T-helper 2 cell treated with Interferon-gamma antibody and Interleukin-4, amounts not matched to agents 100 ng/mL and 5 ng/mL, for 36 hours (primary cell): Measurements from ENCODE around the gene KDM5A. TPM values are rescaled to one million over a fixed set of nuclear protein-coding genes. Genes with fewer than 3 reads are reported as not detected.
"Not testable (repeated sequence)": the region's sequence is repeated elsewhere in the genome, so short reads cannot be mapped to it uniquely, and the experiment has no call there.

Source experiments
- intact Hi-C: fragments of 100-400 bp; cut with micrococcal nuclease; formaldehyde crosslinking; loops from one replicate; pipeline ENCODE4 v1.15.1; 2023
- total RNA-seq: library from RNA; stranded (reverse); gene quantifications from 2 replicates; pipeline ENCODE4 v1.2.3, GENCODE V29; 2022

Gene KDM5A
- total RNA-seq, 1 donor from 2014 or later = 89.5 TPM

- intact Hi-C loops = no loop called here
Observed at GRCh38 chr12:241266-241665, 147.9 kb downstream of the KDM5A start.

- intact Hi-C loops = no loop called here
Observed at GRCh38 chr12:240566-240965, 148.6 kb downstream of the KDM5A start.

GRCh38 chr12:238736-239398, 150.3 kb downstream of the KDM5A start:
- intact Hi-C loops = no loop called here

GRCh38 chr12:238116-238515, 151.0 kb downstream of the KDM5A start:
- intact Hi-C loops = no loop called here

- intact Hi-C loops = no loop called here
Observed at GRCh38 chr12:237026-237815, 151.9 kb downstream of the KDM5A start.

- intact Hi-C loops = no loop called here
Observed at GRCh38 chr12:236445-236844, 152.7 kb downstream of the KDM5A start.

DNA sequence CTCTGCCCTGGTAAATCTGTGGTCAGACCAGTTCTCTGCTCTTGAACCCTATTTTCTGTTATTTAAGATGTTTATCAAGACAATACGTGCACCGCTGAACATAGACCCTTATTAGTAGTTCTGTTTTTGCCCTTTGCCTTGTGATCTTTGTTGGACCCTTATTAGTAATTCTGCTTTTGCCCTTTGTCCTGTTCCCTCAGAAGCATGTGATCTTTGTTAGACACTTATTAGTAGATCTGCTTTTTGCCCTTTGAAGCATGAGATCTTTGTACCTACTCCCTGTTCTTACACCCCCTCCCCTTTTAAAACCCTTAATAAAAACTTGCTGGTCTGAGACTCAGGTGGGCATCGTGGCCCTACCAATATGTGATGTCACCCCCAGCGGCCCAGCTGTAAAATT, 153.2 kb downstream of the KDM5A start:
- intact Hi-C loops = not testable (repeated sequence)

DNA sequence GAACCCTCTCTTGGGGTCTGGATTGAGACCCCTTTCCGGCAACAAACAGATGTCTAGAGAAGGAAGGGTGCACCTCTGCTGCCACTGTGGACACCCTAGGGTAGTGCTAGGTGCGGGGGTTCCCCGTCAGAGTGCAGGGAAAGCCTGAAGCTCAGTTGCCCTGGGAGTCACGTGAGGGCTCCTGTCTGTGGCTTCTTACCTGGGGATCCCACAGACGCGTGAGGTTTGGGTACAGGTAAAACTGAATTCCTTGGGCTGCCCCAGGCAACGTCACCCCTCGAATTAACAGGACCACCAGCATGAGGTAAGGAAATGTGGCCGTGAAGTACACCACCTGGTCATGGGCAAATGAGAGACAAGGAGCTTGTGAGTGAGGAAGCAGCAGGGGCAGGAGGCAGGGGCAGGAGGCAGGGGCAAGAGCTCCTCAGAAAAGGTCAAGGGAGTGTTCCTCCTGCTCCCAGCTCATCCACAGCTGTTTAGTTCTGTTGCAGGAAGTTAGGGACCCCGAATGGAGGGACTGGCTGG, 154.2 kb downstream of the KDM5A start:
- intact Hi-C loops = no loop called here

GRCh38 chr12:234019-234418, 155.1 kb downstream of the KDM5A start:
- intact Hi-C loops = no loop called here

DNA sequence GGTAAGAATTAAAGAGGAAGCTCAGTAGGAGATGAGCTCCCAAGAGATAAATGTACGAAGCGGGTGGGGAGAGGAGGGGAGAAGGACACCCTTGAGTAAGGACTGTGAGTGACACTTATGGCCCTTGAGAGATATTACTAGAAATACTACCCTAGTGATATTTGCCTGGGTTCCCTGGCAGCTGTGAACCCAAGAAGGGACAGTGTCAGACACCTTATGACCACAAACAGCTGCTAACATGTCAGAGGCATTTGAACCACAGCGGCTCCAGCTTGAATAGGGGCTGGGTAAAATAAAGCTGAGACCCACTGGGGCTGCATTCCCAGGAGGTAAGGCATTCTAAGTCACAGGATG, 155.5 kb downstream of the KDM5A start:
- intact Hi-C loops = no loop called here

DNA sequence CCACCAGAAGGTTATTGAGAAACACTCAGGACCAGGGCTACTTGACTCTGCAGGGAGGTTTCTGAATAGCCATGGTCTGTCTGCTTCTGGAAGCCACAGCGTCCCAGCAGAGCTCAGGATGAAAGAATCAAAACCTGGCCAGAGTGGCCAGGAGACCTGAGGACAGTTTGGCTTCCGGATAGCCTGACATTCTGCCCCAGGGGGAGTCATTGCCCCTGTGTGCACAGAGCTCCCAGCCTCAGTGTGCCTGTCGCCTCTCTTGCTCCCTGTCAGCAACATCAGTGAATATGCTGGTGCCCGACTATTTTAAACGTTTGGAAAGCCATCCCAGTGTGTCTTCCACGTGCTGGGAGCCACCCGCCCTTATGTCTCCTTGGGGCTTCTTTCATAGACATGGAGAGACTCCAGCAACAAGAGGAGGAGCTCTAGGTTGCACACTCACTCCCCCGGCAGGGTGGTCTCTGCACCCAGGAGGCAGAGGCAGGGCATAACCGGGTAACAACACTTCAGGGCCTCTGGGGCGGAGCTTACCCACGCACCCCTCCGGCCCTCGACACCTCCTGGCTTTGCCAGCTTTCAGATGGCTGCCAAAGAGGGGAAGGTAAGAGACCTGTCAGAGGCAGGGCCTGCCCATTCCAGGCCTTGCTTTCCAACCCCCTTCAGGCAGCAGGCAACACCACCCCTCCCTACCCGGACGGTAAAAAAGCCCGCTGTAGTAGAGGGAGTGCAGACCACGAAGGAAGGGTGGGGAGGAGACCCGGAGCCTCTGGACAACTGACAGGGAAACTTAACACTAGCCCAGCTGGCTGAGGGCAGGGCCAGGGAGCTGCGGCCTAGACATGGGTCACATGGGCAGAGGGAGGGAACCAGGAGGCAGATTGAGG, 156.1 kb downstream of the KDM5A start:
- intact Hi-C loops = no loop called here

GRCh38 chr12:230925-231671, 158.0 kb downstream of the KDM5A start:
- intact Hi-C loops = no loop called here

Other genes with a start within 250 kb of the KDM5A start
- gene SLC6A12, start 175.2 kb downstream of the KDM5A start, total RNA-seq = not detected in 2 replicates
- 0.18 TPM in 1 of 2 replicates, not detected in the other for gene SLC6A13, start 126.5 kb downstream of the KDM5A start, total RNA-seq
- 14.1 and 14.7 TPM in 2 replicates for gene CCDC77, start 12.3 kb upstream of the KDM5A start, total RNA-seq
- gene B4GALNT3, start 70.6 kb upstream of the KDM5A start, total RNA-seq = 14.3 and 15.6 TPM in 2 replicates